ENCODE data around the gene SYT2. TPM values are rescaled to one million over a fixed set of nuclear protein-coding genes. Genes with fewer than 3 reads are reported as not detected.
A peak's percentile ranks its signal among the peaks of the same experiment; 100 is the strongest.
"Not testable (repeated sequence)": the region's sequence is repeated elsewhere in the genome, so short reads cannot be mapped to it uniquely, and the experiment has no call there.

The SYT2 gene
- total RNA-seq, 1 experiment from 2014 or later, result 0.09 TPM

GRCh38 chr1:202631076-202631923, 79.0 kb downstream of the SYT2 start:
- H3K27ac Mint-ChIP-seq (ENCODE audit: unreplicated experiment), result no peak overlapping the region
- H3K36me3 Mint-ChIP-seq (ENCODE audit: insufficient read depth, unreplicated experiment), result no peaks in the 10 kb centered on the region
- H3K4me3 Mint-ChIP-seq (ENCODE audit: unreplicated experiment), result no peak overlapping the region
- ChIA-PET CTCF (interaction anchor here (0.8 kb wide), 1 partner anchor 30 kb away, joined by 3 read pairs; no protein-coding TSS in a partner anchor), POLR2A (no interaction called here)
- no TSS peak for BruUV-seq (replicated peaks)
- Histone ChIP-seq H3K9me3 (no peaks in the 10 kb centered on the region), H3K27me3 (replicated peaks; ENCODE audit: control insufficient read depth, insufficient read depth, low read length) (no peaks in the 10 kb centered on the region), H3K4me3 (ENCODE audit: low read depth, low read length) (no peak overlapping the region), H3K36me3 (ENCODE audit: control insufficient read depth, insufficient read depth, low read length) (no peaks in the 10 kb centered on the region), H3K4me1 (no peaks in the 10 kb centered on the region)
- intact Hi-C loops (cut with micrococcal nuclease; ENCODE audit: unreplicated experiment), result no loop called here
- H3K4me1 Mint-ChIP-seq (ENCODE audit: low read depth, unreplicated experiment), result no peaks in the 10 kb centered on the region
- H3K9me3 Mint-ChIP-seq (ENCODE audit: unreplicated experiment), result no peaks in the 10 kb centered on the region
- no peak for DNase-seq
- no peak for TF ChIP-seq CTCF (IDR thresholded peaks at IDR 0.05; ENCODE audit: insufficient read depth in 1 of 2, low read depth in 1 of 2, low read length in 1 of 2, severe bottlenecking in 1 of 2, unreplicated experiment in 1 of 2)
- H3K27me3 Mint-ChIP-seq (ENCODE audit: insufficient read depth, unreplicated experiment), result no peaks in the 10 kb centered on the region

GRCh38 chr1:202630541-202630940, 79.7 kb downstream of the SYT2 start:
- BruUV-seq (replicated peaks), result no TSS peak
- H3K4me3 Mint-ChIP-seq (ENCODE audit: unreplicated experiment), result no peak overlapping the region

GRCh38 chr1:202630096-202630495, 80.2 kb downstream of the SYT2 start:
- CTCF ChIA-PET; H3K36me3 ChIP-seq (ENCODE audit: control insufficient read depth, insufficient read depth, low read length); H3K4me1 Mint-ChIP-seq (ENCODE audit: low read depth, unreplicated experiment); H3K36me3 Mint-ChIP-seq (ENCODE audit: insufficient read depth, unreplicated experiment); BruUV-seq (replicated peaks); DNase-seq; H3K4me3 ChIP-seq (ENCODE audit: low read depth, low read length); H3K4me1 ChIP-seq; H3K27me3 ChIP-seq (replicated peaks; ENCODE audit: control insufficient read depth, insufficient read depth, low read length); H3K27ac Mint-ChIP-seq (ENCODE audit: unreplicated experiment); H3K9me3 ChIP-seq; H3K4me3 Mint-ChIP-seq (ENCODE audit: unreplicated experiment); POLR2A ChIA-PET; intact Hi-C loops (cut with micrococcal nuclease; ENCODE audit: unreplicated experiment); H3K9me3 Mint-ChIP-seq (ENCODE audit: unreplicated experiment); H3K27me3 Mint-ChIP-seq (ENCODE audit: insufficient read depth, unreplicated experiment): not testable (repeated sequence)

More at GRCh38 chr1:202630541-202630940, 79.7 kb downstream of the SYT2 start:
- Histone ChIP-seq H3K27me3 (replicated peaks; ENCODE audit: control insufficient read depth, insufficient read depth, low read length) (no peaks in the 10 kb centered on the region), H3K9me3 (no peaks in the 10 kb centered on the region), H3K4me1 (no peaks in the 10 kb centered on the region), H3K4me3 (ENCODE audit: low read depth, low read length) (no peak overlapping the region), H3K36me3 (ENCODE audit: control insufficient read depth, insufficient read depth, low read length) (no peaks in the 10 kb centered on the region)
- Mint-ChIP-seq H3K36me3 (ENCODE audit: insufficient read depth, unreplicated experiment) (no peaks in the 10 kb centered on the region), H3K4me1 (ENCODE audit: low read depth, unreplicated experiment) (no peaks in the 10 kb centered on the region), H3K27me3 (ENCODE audit: insufficient read depth, unreplicated experiment) (no peaks in the 10 kb centered on the region), H3K9me3 (ENCODE audit: unreplicated experiment) (no peaks in the 10 kb centered on the region), H3K27ac (ENCODE audit: unreplicated experiment) (no peak overlapping the region)
- POLR2A ChIA-PET, result no interaction called here
- DNase-seq, result peak in 1 of 2 experiments; percentile 18
- intact Hi-C loops (cut with micrococcal nuclease; ENCODE audit: unreplicated experiment), result no loop called here
- CTCF ChIA-PET, result no interaction called here
- TF ChIP-seq CTCF (IDR thresholded peaks at IDR 0.05; ENCODE audit: insufficient read depth in 1 of 2, low read depth in 1 of 2, low read length in 1 of 2, severe bottlenecking in 1 of 2, unreplicated experiment in 1 of 2), result no peak

- CTCF ChIA-PET; H3K27me3 Mint-ChIP-seq (ENCODE audit: insufficient read depth, unreplicated experiment); H3K36me3 ChIP-seq (ENCODE audit: control insufficient read depth, insufficient read depth, low read length); H3K27me3 ChIP-seq (replicated peaks; ENCODE audit: control insufficient read depth, insufficient read depth, low read length); intact Hi-C loops (cut with micrococcal nuclease; ENCODE audit: unreplicated experiment); H3K4me1 ChIP-seq; POLR2A ChIA-PET; BruUV-seq (replicated peaks); H3K4me3 Mint-ChIP-seq (ENCODE audit: unreplicated experiment); H3K36me3 Mint-ChIP-seq (ENCODE audit: insufficient read depth, unreplicated experiment); H3K4me1 Mint-ChIP-seq (ENCODE audit: low read depth, unreplicated experiment); H3K9me3 ChIP-seq; H3K9me3 Mint-ChIP-seq (ENCODE audit: unreplicated experiment); H3K27ac Mint-ChIP-seq (ENCODE audit: unreplicated experiment); H3K4me3 ChIP-seq (ENCODE audit: low read depth, low read length); DNase-seq: not testable (repeated sequence)
Observed at GRCh38 chr1:202629257-202629811, 80.9 kb downstream of the SYT2 start.
